ENCODE measurements around the gene C11orf86. TPM values are rescaled to one million over a fixed set of nuclear protein-coding genes. Genes with fewer than 3 reads are reported as not detected.
"Not testable (repeated sequence)": the region's sequence is repeated elsewhere in the genome, so short reads cannot be mapped to it uniquely, and the experiment has no call there.

C11orf86 gene
- total RNA-seq, 1 donor from 2014 or later, result 0.77 TPM

DNA sequence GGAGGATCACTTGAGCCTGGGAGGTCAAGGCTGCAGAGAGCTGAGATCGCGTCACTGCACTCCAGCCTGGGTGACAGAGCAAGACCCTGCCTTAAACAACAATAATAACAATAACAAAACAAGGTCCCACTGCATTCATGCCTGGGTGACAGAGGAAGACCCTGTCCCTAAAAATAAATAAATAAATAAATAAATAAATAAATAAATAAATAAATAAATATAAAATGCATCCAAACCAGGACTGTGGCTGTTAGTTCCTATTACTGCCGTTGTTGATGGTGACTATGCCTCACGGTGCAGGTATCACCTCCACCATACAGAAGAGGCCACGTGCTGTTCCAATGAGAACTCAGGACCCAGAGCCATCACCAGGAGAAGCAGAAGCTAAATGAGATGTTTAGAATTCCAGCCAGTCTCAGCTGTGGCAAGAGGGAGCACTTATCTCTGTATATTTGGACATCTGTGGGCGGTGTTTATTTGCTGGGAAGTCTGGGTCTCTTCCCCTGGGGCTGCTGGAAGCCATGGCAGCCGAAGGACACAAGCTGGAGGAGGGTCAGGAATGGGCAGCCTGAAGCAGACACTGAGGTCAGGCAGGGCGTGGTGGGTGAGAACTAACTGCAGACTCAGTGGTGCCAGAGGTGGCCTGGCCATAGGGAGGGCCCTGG is 21.6 kb downstream of the C11orf86 start:
- Mint-ChIP-seq H3K27ac (no peak overlapping the region), H3K9me3 (no peaks in the 10 kb centered on the region), H3K27me3 (peaks cover 7% of the 10 kb centered on the region), H3K36me3 (no peaks in the 10 kb centered on the region), H3K4me3 (no peak overlapping the region), H3K4me1 (ENCODE audit: unreplicated experiment) (peaks cover 6% of the 10 kb centered on the region)
- TF ChIP-seq CTCF (conservative IDR thresholded peaks at IDR 0.05), result no peak
- no peak for DNase-seq (ENCODE audit: extremely low spot score, unreplicated experiment)

DNA sequence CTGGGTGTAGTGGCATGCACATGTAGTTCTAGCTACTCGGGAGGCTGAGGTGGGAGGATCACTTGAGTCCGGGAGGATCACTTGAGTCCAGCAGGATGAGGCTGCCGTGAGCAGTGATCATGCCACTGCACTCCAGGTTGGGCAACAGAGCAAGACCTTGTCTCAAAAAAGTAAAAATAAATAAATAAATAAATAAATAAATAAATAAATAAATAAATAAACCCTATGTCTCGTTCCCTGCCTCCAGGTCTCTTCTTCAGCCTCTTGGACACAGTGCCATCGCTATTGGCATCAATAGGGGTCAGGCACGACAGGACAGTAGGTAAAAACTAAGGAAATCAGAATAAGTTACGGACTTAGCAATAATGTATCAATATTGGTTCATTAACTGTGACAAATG is 24.5 kb downstream of the C11orf86 start:
- peaks cover 3% of the 10 kb centered on the region for H3K27me3 Mint-ChIP-seq
- no peak for TF ChIP-seq CTCF (conservative IDR thresholded peaks at IDR 0.05)
- no peak overlapping the region for H3K27ac Mint-ChIP-seq
- H3K4me3 Mint-ChIP-seq, result no peak overlapping the region
- H3K9me3 Mint-ChIP-seq, result no peaks in the 10 kb centered on the region
- no peaks in the 10 kb centered on the region for H3K36me3 Mint-ChIP-seq
- H3K4me1 Mint-ChIP-seq (ENCODE audit: unreplicated experiment), result peaks cover 12% of the 10 kb centered on the region
- DNase-seq (ENCODE audit: extremely low spot score, unreplicated experiment), result no peak

DNA sequence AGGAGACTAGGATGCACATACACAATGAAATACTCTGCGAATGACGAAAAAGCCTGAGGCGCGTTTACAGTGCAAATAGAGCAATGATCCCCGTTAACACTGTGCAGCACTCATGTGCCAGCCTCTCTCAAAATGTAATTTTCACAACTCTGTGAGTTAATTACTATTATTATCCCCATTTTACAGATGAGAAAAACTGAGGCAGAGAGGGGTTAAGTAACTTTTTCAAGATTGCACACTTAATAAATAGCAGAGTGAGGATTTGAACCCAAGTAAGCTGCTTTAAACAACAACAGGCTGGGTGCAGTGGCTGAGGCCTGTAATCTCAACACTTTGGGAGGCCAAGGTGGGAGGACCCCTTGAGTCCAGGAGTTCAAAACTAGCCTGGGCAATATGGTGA is 26.2 kb downstream of the C11orf86 start:
- H3K4me3 Mint-ChIP-seq, result no peak overlapping the region
- H3K36me3 Mint-ChIP-seq, result no peaks in the 10 kb centered on the region
- H3K4me1 Mint-ChIP-seq (ENCODE audit: unreplicated experiment), result peaks cover 12% of the 10 kb centered on the region
- peaks cover 3% of the 10 kb centered on the region for H3K27me3 Mint-ChIP-seq
- no peak for TF ChIP-seq CTCF (conservative IDR thresholded peaks at IDR 0.05)
- no peak overlapping the region for H3K27ac Mint-ChIP-seq
- H3K9me3 Mint-ChIP-seq, result no peaks in the 10 kb centered on the region
- DNase-seq (ENCODE audit: extremely low spot score, unreplicated experiment), result no peak

DNA sequence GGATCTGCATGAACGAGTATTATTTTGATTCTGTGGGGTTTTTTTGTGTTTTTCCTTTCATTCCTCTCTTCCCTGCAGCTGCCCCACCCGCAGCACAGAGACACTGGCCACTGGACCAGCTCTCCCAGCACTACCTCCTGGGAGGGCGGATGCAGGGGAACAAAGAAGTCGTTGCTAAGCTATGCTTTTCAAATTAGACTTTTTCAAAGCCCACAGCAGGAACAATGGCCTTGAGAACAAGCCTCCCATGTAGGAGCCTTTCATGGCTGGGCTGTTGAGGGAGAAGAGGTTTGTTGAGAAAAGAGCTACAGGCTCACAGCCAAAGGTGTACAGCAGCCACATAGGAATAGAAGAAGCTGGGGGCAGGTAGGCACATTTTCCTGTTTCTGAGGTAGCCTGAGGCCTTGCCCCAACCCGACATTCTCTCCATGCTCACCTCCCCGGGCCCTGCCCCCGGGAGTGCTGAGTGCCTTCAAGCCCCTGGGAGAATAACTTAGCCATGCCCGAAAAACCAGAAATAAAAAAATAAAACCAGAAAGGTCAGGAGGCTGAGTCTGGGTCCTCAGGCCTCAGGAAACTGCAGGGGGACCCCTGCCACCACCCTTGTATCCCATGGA is 27.3 kb downstream of the C11orf86 start:
- TF ChIP-seq CTCF (conservative IDR thresholded peaks at IDR 0.05), result no peak
- DNase-seq (ENCODE audit: extremely low spot score, unreplicated experiment), result no peak
- Mint-ChIP-seq H3K9me3 (no peaks in the 10 kb centered on the region), H3K27ac (no peak overlapping the region), H3K27me3 (no peaks in the 10 kb centered on the region), H3K4me1 (ENCODE audit: unreplicated experiment) (peaks cover 6% of the 10 kb centered on the region), H3K36me3 (no peaks in the 10 kb centered on the region), H3K4me3 (no peak overlapping the region)

DNA sequence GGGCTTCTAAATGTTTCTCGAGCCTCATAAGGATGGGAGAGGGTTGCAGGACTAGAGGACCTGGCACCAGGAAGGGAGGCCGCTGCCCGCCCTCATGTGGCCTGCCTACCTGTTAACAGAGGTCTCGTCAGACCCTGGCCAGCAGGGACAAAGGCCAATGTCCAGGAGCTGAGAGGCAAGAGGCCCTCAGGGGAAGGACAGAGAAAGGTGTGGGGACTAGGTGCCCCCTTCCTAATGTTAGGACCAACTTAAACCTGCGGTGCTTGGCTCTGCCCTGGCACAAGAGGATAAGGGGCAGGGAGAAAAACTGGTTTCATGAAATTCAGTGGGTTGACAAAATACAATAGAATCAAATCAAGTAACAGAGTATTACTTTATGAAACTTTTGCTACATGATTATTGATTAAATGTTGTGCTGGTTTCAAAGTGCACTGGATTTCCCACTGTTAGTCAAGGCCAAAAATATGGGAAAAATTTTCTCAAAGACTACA is 27.9 kb downstream of the C11orf86 start:
- Mint-ChIP-seq H3K4me1 (ENCODE audit: unreplicated experiment) (peaks cover 6% of the 10 kb centered on the region), H3K27ac (no peak overlapping the region), H3K9me3 (no peaks in the 10 kb centered on the region), H3K36me3 (no peaks in the 10 kb centered on the region), H3K4me3 (no peak overlapping the region), H3K27me3 (no peaks in the 10 kb centered on the region)
- no peak for DNase-seq (ENCODE audit: extremely low spot score, unreplicated experiment)
- no peak for TF ChIP-seq CTCF (conservative IDR thresholded peaks at IDR 0.05)

DNA sequence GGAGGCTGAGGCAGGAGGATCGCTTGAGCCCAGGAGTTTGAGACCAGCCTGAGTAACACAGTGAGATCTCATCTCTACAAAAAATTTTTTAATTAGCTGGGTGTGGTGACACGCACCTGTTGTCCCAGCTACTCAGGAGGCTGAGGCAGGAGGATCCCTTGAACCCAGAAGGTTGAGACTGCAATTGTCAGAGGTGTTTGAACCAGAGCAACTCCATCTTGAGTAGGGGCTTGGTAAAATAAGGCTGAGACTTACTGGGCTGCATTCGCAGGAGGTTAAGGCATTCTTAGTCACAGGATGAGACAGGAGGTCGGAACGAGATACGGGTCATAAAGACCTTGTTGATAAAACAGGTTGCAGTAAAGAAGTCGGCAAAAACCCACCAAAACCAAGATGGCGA is 30.1 kb downstream of the C11orf86 start:
- H3K4me3 Mint-ChIP-seq; H3K27ac Mint-ChIP-seq; H3K27me3 Mint-ChIP-seq; H3K36me3 Mint-ChIP-seq; H3K9me3 Mint-ChIP-seq; H3K4me1 Mint-ChIP-seq (ENCODE audit: unreplicated experiment); DNase-seq (ENCODE audit: extremely low spot score, unreplicated experiment): not testable (repeated sequence)

All from type B pancreatic cell (in vitro differentiated cells).